Neural crest cell (in vitro differentiated cells): ENCODE results near the gene RBPJ. TPM values are rescaled to one million over a fixed set of nuclear protein-coding genes. Genes with fewer than 3 reads are reported as not detected.

ENCODE experiments used
- DNase-seq: peaks from one replicate; pipeline ENCODE4 v3.0.0; 2021; ENCODE audit warnings: low read depth, mixed read lengths, low spot score
- H3K27ac Mint-ChIP-seq: one replicate; pipeline ENCODE4 v1.8.0; 2021; ENCODE audit warnings: mild to moderate bottlenecking, mixed read lengths; ENCODE audit not compliant: unreplicated experiment
- H3K27me3 Mint-ChIP-seq: 2 replicates; pipeline ENCODE4 v1.8.0; 2021; ENCODE audit warnings: low read depth, mild to moderate bottlenecking, mixed read lengths
- H3K36me3 Mint-ChIP-seq: 2 replicates; pipeline ENCODE4 v1.8.0; 2021; ENCODE audit warnings: low read depth, mild to moderate bottlenecking, mixed read lengths
- H3K4me1 Mint-ChIP-seq: 2 replicates; pipeline ENCODE4 v1.8.0; 2021; ENCODE audit warnings: mixed read lengths
- H3K4me3 Mint-ChIP-seq: one replicate; pipeline ENCODE4 v1.8.0; 2021; ENCODE audit warnings: mild to moderate bottlenecking, mixed read lengths
- H3K9me3 Mint-ChIP-seq: 2 replicates; pipeline ENCODE4 v1.8.0; 2021; ENCODE audit warnings: mixed read lengths
- CTCF ChIP-seq: fragments of 200-600 bp; sonication (generic); conservative IDR thresholded peaks from 2 replicates; pipeline ENCODE4 v1.5.0; 2021; ENCODE audit warnings: antibody characterized with exemption, mild to moderate bottlenecking
- total RNA-seq: library from RNA; stranded (reverse); gene quantifications from 2 replicates; pipeline ENCODE4 v1.2.1, GENCODE V29; 2021

The RBPJ gene
- total RNA-seq, 1 donor from 2014 or later = 76.4 TPM

- H3K9me3 Mint-ChIP-seq = peaks cover 6% of the 10 kb centered on the region
- no peak overlapping the region for H3K4me3 Mint-ChIP-seq
- H3K27ac Mint-ChIP-seq = no peak overlapping the region
- H3K27me3 Mint-ChIP-seq = no peaks in the 10 kb centered on the region
- peak; percentile 81 for TF ChIP-seq CTCF
- H3K36me3 Mint-ChIP-seq = peaks cover 20% of the 10 kb centered on the region
- peak; percentile 25 for DNase-seq
- no peaks in the 10 kb centered on the region for H3K4me1 Mint-ChIP-seq
Measured at GRCh38 chr4:26410385-26411293, 89.8 kb downstream of the RBPJ start.

- Mint-ChIP-seq H3K27me3 (no peaks in the 10 kb centered on the region), H3K4me3 (no peak overlapping the region), H3K27ac (no peak overlapping the region), H3K4me1 (no peaks in the 10 kb centered on the region), H3K9me3 (no peaks in the 10 kb centered on the region), H3K36me3 (peaks cover 4% of the 10 kb centered on the region)
- no peak for TF ChIP-seq CTCF
- no peak for DNase-seq
Measured at GRCh38 chr4:26412381-26413372, 91.9 kb downstream of the RBPJ start.

GRCh38 chr4:26413582-26413981, 92.8 kb downstream of the RBPJ start:
- Mint-ChIP-seq H3K9me3 (no peaks in the 10 kb centered on the region), H3K27ac (no peak overlapping the region), H3K4me1 (no peaks in the 10 kb centered on the region), H3K36me3 (peaks cover 4% of the 10 kb centered on the region), H3K27me3 (no peaks in the 10 kb centered on the region), H3K4me3 (no peak overlapping the region)
- no peak for DNase-seq
- TF ChIP-seq CTCF = peak; percentile 24

GRCh38 chr4:26418107-26418506, 97.3 kb downstream of the RBPJ start:
- no peak for TF ChIP-seq CTCF
- Mint-ChIP-seq H3K4me1 (peaks cover 2% of the 10 kb centered on the region), H3K4me3 (no peak overlapping the region), H3K36me3 (peaks cover 20% of the 10 kb centered on the region), H3K27me3 (no peaks in the 10 kb centered on the region), H3K9me3 (peaks cover 2% of the 10 kb centered on the region), H3K27ac (no peak overlapping the region)
- no peak for DNase-seq

- Mint-ChIP-seq H3K9me3 (peaks cover 2% of the 10 kb centered on the region), H3K4me1 (peaks cover 5% of the 10 kb centered on the region), H3K27me3 (no peaks in the 10 kb centered on the region), H3K4me3 (no peak overlapping the region), H3K27ac (no peak overlapping the region), H3K36me3 (peaks cover 18% of the 10 kb centered on the region)
- DNase-seq = no peak
- no peak for TF ChIP-seq CTCF
Measured at GRCh38 chr4:26418850-26419249, 98.0 kb downstream of the RBPJ start.
